Erythroblast (primary cell): ENCODE measurements around the gene LPXN.

Source experiments
- GATA1 ChIP-seq: IDR thresholded peaks from 2 replicates; pipeline ENCODE4 v1.6.1; 2011; ENCODE audit warnings: low read depth, mild to moderate bottlenecking, control low read depth, low read length, moderate library complexity
- POLR2A ChIP-seq: IDR thresholded peaks from 2 replicates; pipeline ENCODE4 v1.6.1; 2011; ENCODE audit warnings: mild to moderate bottlenecking, low read length

DNA sequence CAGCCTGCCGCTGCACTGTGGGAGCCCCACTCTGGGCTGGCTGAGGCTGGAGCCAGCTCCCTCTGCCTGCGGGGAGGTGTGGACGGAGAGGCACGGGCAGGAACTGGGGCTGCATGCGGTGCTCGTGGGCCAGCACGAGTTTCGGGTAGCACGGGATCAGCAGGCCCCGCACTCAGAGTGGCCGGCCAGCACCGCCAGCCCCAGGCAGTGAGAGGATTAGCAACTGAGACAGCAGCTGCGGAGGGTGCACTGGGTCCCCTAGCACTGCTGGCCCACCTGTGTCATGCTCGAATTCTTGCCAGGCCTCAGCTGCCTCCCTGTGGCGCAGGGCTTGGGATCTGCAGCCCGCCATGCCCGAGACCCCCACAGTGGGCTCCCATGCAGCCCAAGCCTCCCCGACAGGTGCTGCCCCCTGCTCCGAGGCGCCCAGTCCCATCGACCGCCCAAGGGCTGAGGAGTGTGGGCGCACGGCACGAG is 43.8 kb downstream of the LPXN start:
- no peak for TF ChIP-seq POLR2A
- TF ChIP-seq GATA1, result no peak
